Natural killer cell treated with Interleukin-12 subunit alpha and Interleukin-12 subunit beta and Interleukin-15 and Interleukin-18, amount 100 ng/mL, for 72 hours (primary cell): ENCODE measurements around the gene CFAP65. TPM values are rescaled to one million over a fixed set of nuclear protein-coding genes. Genes with fewer than 3 reads are reported as not detected.
A peak's percentile ranks its signal among the peaks of the same experiment; 100 is the strongest.

Experiments
- ATAC-seq, 2 donors: fragments of 150-1000 bp; cut with Tn5 transposase in 1 of 2; sonication (Bioruptor Pico), chemical (Tn5 transposase) in 1 of 2; 2 replicates each; pipeline ENCODE4 v1.10.0; 2021
- DNase-seq: peaks from one replicate; pipeline ENCODE4 v3.0.0; 2022; ENCODE audit warnings: low spot score
- H3K27ac Mint-ChIP-seq, 2 donors: 1 replicate in 1 of 2; 2 replicates in 1 of 2; pipeline ENCODE4 v1.8.0; 2022; ENCODE audit warnings: mixed read lengths in 2 of 2, mild to moderate bottlenecking in 1 of 2, moderate library complexity in 1 of 2
- H3K27me3 Mint-ChIP-seq, 2 donors: 1 replicate in 1 of 2; 2 replicates in 1 of 2; pipeline ENCODE4 v1.8.0; 2022; ENCODE audit warnings: mixed read lengths in 2 of 2
- H3K36me3 Mint-ChIP-seq: one replicate; pipeline ENCODE4 v1.8.0; 2022; ENCODE audit warnings: mixed read lengths
- H3K4me1 Mint-ChIP-seq, 2 donors: 1 replicate in 1 of 2; 2 replicates in 1 of 2; pipeline ENCODE4 v1.8.0; 2022; ENCODE audit warnings: low read depth in 2 of 2, mixed read lengths in 2 of 2, mild to moderate bottlenecking in 1 of 2
- H3K4me3 Mint-ChIP-seq: one replicate; pipeline ENCODE4 v1.8.0; 2022; ENCODE audit warnings: mixed read lengths
- H3K9me3 Mint-ChIP-seq: 2 replicates; pipeline ENCODE4 v1.8.0; 2022; ENCODE audit warnings: mixed read lengths
- total RNA-seq, 2 donors: library from RNA; stranded (reverse); gene quantifications; one replicate each; pipeline ENCODE4 v1.2.3, GENCODE V29; 2022

CFAP65 gene
- total RNA-seq, 2 donors from 2014 or later: not detected

- Mint-ChIP-seq H3K4me3 (no peak overlapping the region), H3K27me3 (peaks cover 45 to 71% of the 10 kb centered on the region in 2 donors), H3K27ac (no peak overlapping the region), H3K36me3 (no peaks in the 10 kb centered on the region), H3K4me1 (peaks cover 7 to 13% of the 10 kb centered on the region in 2 donors), H3K9me3 (no peaks in the 10 kb centered on the region)
- ATAC-seq (no peak), DNase-seq (no peak)
Measured at GRCh38 chr2:218982586-218983262, 58.6 kb downstream of the CFAP65 start.

GRCh38 chr2:218981881-218982585 lies 59.3 kb downstream of the CFAP65 start:
- Mint-ChIP-seq H3K36me3 (no peaks in the 10 kb centered on the region), H3K27me3 (peaks cover 45 to 71% of the 10 kb centered on the region in 2 donors), H3K4me3 (no peak overlapping the region), H3K27ac (no peak overlapping the region), H3K9me3 (no peaks in the 10 kb centered on the region), H3K4me1 (peaks cover 7 to 13% of the 10 kb centered on the region in 2 donors)
- no peak for DNase-seq
- ATAC-seq: peak in 1 of 2 donors; percentile 25

GRCh38 chr2:218981390-218981880 lies 59.9 kb downstream of the CFAP65 start:
- H3K36me3 Mint-ChIP-seq: no peaks in the 10 kb centered on the region
- ATAC-seq (no peak), DNase-seq (no peak)
- no peak overlapping the region for H3K27ac Mint-ChIP-seq
- H3K4me3 Mint-ChIP-seq: peak overlapping the region; percentile 68
- peaks cover 42 to 71% of the 10 kb centered on the region in 2 donors for H3K27me3 Mint-ChIP-seq
- no peaks in the 10 kb centered on the region for H3K9me3 Mint-ChIP-seq
- H3K4me1 Mint-ChIP-seq: peaks cover 7 to 13% of the 10 kb centered on the region in 2 donors

- H3K4me3 Mint-ChIP-seq: peak overlapping the region; percentile 68
- H3K36me3 Mint-ChIP-seq: no peaks in the 10 kb centered on the region
- H3K27me3 Mint-ChIP-seq: peaks cover 41 to 71% of the 10 kb centered on the region in 2 donors
- H3K4me1 Mint-ChIP-seq: peaks cover 7 to 13% of the 10 kb centered on the region in 2 donors
- H3K27ac Mint-ChIP-seq: no peak overlapping the region
- no peak for ATAC-seq
- no peaks in the 10 kb centered on the region for H3K9me3 Mint-ChIP-seq
- no peak for DNase-seq
Measured at GRCh38 chr2:218980735-218981389, 60.5 kb downstream of the CFAP65 start.

GRCh38 chr2:218979846-218980734 lies 61.2 kb downstream of the CFAP65 start:
- DNase-seq: peak; percentile 84
- H3K4me3 Mint-ChIP-seq: peak overlapping the region; percentile 51
- H3K27ac Mint-ChIP-seq: no peak overlapping the region
- ATAC-seq: peak; percentile 85 to 88
- H3K4me1 Mint-ChIP-seq: peaks cover 7 to 13% of the 10 kb centered on the region in 2 donors
- H3K27me3 Mint-ChIP-seq: peaks cover 44 to 74% of the 10 kb centered on the region in 2 donors
- no peaks in the 10 kb centered on the region for H3K36me3 Mint-ChIP-seq
- H3K9me3 Mint-ChIP-seq: no peaks in the 10 kb centered on the region

GRCh38 chr2:218975060-218975777 lies 66.1 kb downstream of the CFAP65 start:
- no peaks in the 10 kb centered on the region for H3K36me3 Mint-ChIP-seq
- no peak overlapping the region for H3K4me3 Mint-ChIP-seq
- ATAC-seq: no peak

GRCh38 chr2:218970894-218971293 lies 70.4 kb downstream of the CFAP65 start:
- Mint-ChIP-seq H3K27ac (no peak overlapping the region), H3K4me1 (no peaks in the 10 kb centered on the region), H3K27me3 (peaks cover 49 to 58% of the 10 kb centered on the region in 2 donors), H3K4me3 (no peak overlapping the region), H3K36me3 (no peaks in the 10 kb centered on the region), H3K9me3 (no peaks in the 10 kb centered on the region)
- DNase-seq: no peak
- ATAC-seq: no peak

More at GRCh38 chr2:218975060-218975777, 66.1 kb downstream of the CFAP65 start:
- DNase-seq: no peak
- H3K9me3 Mint-ChIP-seq: no peaks in the 10 kb centered on the region
- H3K4me1 Mint-ChIP-seq: peaks cover 0 to 3% of the 10 kb centered on the region in 2 donors
- H3K27ac Mint-ChIP-seq: no peak overlapping the region
- peaks cover 48 to 77% of the 10 kb centered on the region in 2 donors for H3K27me3 Mint-ChIP-seq

GRCh38 chr2:218964041-218964771 lies 77.1 kb downstream of the CFAP65 start:
- Mint-ChIP-seq H3K9me3 (no peaks in the 10 kb centered on the region), H3K36me3 (no peaks in the 10 kb centered on the region), H3K4me3 (no peak overlapping the region), H3K4me1 (peaks cover 0 to 9% of the 10 kb centered on the region in 2 donors), H3K27ac (no peak overlapping the region), H3K27me3 (peaks cover 38 to 50% of the 10 kb centered on the region in 2 donors)
- ATAC-seq (no peak), DNase-seq (no peak)

- Mint-ChIP-seq H3K36me3 (no peaks in the 10 kb centered on the region), H3K4me1 (peaks cover 0 to 9% of the 10 kb centered on the region in 2 donors), H3K27me3 (peaks cover 36 to 46% of the 10 kb centered on the region in 2 donors), H3K9me3 (no peaks in the 10 kb centered on the region), H3K27ac (no peak overlapping the region), H3K4me3 (no peak overlapping the region)
- ATAC-seq (no peak), DNase-seq (no peak)
Measured at GRCh38 chr2:218963601-218964000, 77.7 kb downstream of the CFAP65 start.

- peaks cover 37 to 52% of the 10 kb centered on the region in 2 donors for H3K27me3 Mint-ChIP-seq
- H3K4me3 Mint-ChIP-seq: no peak overlapping the region
- peaks cover 0 to 9% of the 10 kb centered on the region in 2 donors for H3K4me1 Mint-ChIP-seq
- DNase-seq (no peak), ATAC-seq (no peak)
- H3K27ac Mint-ChIP-seq: no peak overlapping the region
- no peaks in the 10 kb centered on the region for H3K9me3 Mint-ChIP-seq
- no peaks in the 10 kb centered on the region for H3K36me3 Mint-ChIP-seq
Measured at GRCh38 chr2:218962859-218963492, 78.3 kb downstream of the CFAP65 start.

- Mint-ChIP-seq H3K4me3 (peak overlapping the region; percentile 42), H3K4me1 (peaks cover 0 to 9% of the 10 kb centered on the region in 2 donors), H3K27me3 (peaks cover 43 to 63% of the 10 kb centered on the region in 2 donors), H3K36me3 (no peaks in the 10 kb centered on the region), H3K27ac (no peak overlapping the region), H3K9me3 (no peaks in the 10 kb centered on the region)
- ATAC-seq (no peak), DNase-seq (no peak)
Measured at GRCh38 chr2:218961651-218962570, 79.4 kb downstream of the CFAP65 start.
